ENCODE data around the gene MRPL32.

- TF ChIP-seq CTCF (IDR thresholded peaks at IDR 0.05; ENCODE audit: low read depth, low read length): no peak
- no peak for TF ChIP-seq POLR2A (IDR thresholded peaks at IDR 0.05; ENCODE audit: extremely low read depth, insufficient read length)
Measured at GRCh38 chr7:42967391-42967790, 35.2 kb downstream of the MRPL32 start.

All from NB4 (cell line).